HL-60/S4 treated with phorbol 12-myristate 13-acetate at 8.2 ng/mL for 4 days and 3 days (cell line): ENCODE data around the gene OR1C1.
"Not testable (repeated sequence)": the region's sequence is repeated elsewhere in the genome, so short reads cannot be mapped to it uniquely, and the experiment has no call there.

Source experiments
- in situ Hi-C: fragments of 300-500 bp; cut with MboI; formaldehyde crosslinking; loops from 2 replicates; pipeline ENCODE4 v1.15.0; 2022; ENCODE audit warnings: low sequenced_read_pairs

Gene OR1C1, protein sequence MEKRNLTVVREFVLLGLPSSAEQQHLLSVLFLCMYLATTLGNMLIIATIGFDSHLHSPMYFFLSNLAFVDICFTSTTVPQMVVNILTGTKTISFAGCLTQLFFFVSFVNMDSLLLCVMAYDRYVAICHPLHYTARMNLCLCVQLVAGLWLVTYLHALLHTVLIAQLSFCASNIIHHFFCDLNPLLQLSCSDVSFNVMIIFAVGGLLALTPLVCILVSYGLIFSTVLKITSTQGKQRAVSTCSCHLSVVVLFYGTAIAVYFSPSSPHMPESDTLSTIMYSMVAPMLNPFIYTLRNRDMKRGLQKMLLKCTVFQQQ

DNA sequence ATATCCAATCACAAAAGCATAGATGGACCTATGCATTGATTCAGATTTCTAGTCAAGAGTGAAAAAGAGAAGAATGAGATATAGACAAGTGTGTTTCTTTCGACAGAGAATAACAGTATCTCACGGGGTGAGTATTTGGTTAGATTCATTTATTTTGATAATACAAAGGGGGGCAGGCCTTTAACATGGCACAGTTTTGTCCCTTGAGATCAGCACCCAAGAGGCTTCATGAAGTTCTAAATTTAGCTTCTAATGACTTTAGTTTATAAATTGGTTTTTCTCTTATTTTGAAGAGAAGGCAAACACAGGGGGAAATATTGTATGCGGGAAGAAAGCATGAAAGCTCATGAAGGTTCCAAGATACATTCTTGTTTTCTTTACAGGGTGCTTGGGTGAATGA, at the start of gene OR1C1:
Gene OR1C1 (minus strand): TSS at position 101 of the 400 bp plus-strand sequence. CDS start 2,150 bp downstream, outside the sequence.
- in situ Hi-C loops, result no loop called here

- in situ Hi-C loops, result no loop called here
Observed at GRCh38 chr1:247797518-247797917, 37.2 kb upstream of the OR1C1 start.

DNA sequence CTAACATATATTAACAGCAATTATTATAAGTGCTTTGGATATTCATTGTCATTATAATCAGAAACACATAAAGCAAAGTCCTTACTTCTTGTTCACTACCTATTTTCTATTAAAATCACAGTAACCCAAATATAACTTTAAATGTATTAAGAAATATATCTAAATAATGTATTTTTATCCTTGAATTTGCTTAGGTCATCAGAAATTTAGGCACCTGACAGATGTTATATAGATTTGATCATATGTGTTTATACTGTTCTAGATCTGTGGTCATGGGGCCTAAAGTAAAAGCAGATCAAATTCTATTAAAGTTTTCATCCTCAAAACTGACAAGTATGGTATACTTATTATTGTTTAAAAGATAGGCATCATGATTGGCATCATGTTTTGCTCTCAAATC, 9.2 kb upstream of the OR1C1 start:
- in situ Hi-C loops, result no loop called here

GRCh38 chr1:247754311-247754710, 6.0 kb downstream of the OR1C1 start:
- in situ Hi-C loops, result not testable (repeated sequence)

GRCh38 chr1:247749870-247750269, 10.5 kb downstream of the OR1C1 start:
- in situ Hi-C loops, result no loop called here

DNA sequence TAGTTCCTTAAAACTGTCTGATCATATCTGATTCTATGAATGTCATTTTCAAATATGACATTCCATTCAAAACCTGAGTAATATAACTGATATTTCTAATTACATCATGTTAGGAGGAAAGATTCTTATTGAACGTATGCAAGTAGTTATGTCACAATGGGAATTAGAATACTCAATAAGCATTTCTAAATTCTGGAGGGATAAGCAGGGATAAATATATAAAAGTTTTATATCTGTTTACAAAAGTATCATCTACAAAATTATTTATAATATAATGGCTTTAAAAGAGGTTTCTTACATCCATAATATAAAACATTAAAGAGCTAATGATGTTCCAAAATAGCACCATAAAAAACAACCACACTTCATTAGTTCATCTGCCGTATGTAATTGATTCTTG, 12.3 kb downstream of the OR1C1 start, which contains the start of gene OR14A2:
Gene OR14A2 (minus strand): TSS at position 101 of the 400 bp plus-strand sequence.
- in situ Hi-C loops, result no loop called here

- in situ Hi-C loops, result no loop called here
Observed at GRCh38 chr1:247747616-247748015, 12.7 kb downstream of the OR1C1 start.

DNA sequence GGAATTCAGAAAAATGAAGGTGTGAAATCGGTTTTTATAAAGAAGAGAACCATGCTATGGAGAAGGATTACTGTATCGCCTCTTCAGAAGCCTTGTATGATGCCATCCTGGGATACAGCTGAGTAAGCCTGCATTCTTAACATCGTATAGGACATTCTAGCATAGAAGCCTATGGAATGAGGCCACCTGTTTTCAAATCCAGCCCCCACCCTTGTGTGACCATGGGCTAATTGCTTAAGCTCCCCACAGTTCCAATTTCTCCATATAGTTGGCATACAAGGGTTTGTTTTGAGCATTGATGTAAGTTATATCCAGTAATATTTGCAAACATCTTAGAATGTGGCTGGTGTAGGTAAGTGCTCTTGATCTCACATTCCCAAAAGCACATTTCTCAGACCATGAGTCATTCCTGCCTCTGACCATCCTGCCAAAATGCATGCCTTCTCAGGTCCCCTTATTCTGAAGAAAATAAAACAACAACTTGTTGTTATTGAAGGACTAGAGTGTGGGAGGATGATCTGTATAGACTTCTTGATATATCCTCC, 13.9 kb downstream of the OR1C1 start:
- in situ Hi-C loops, result no loop called here

DNA sequence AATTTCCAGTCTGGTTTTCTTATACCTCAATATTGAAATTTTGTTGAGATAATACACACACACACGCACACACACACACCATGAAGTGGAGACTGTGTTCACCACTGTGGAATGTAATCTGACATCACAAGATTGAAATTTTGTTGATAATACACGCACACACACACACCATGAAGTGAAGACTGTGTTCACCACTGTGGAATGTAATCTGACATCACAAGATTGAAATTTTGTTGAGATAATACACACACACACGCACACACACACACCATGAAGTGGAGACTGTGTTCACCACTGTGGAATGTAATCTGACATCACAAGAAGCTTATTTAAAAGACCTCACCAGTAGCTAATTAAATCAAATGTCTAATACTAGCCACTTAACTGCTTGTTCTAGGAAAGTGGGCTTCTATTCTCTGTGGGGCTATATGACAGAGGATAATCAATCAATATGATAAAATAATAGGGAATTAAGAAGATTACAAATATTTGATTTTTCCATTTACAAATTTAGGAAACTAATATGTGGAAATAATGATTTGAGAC, 18.1 kb downstream of the OR1C1 start:
- in situ Hi-C loops, result not testable (repeated sequence)

- in situ Hi-C loops, result no loop called here
Observed at GRCh38 chr1:247741756-247742155, 18.6 kb downstream of the OR1C1 start.

GRCh38 chr1:247740721-247741120, 19.6 kb downstream of the OR1C1 start:
- in situ Hi-C loops, result no loop called here

- in situ Hi-C loops, result no loop called here
Observed at GRCh38 chr1:247738315-247738714, 22.0 kb downstream of the OR1C1 start, which contains the start of gene OR14K1. Gene OR14K1, plus strand, starts transcription at chr1:247738615. Its CDS starts 0 bp downstream, at chr1:247738615.

DNA sequence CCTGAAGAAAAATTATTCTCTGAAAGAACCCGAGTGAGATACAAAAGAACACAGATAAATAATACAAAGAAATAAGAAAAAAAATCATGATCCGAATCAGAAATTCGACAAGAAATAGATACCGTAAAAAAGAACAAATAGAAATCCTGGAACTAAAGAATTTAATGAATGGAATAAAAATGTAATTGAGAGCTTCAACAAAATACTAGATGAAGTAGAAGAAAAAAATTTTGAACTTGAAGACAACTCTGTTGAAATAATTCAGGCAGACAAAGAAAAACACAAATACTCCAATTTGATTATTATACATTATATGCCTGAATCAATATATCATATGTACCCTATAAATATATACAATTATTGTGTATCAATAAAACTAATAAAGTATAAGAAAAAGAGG, 39.1 kb downstream of the OR1C1 start:
- in situ Hi-C loops, result no loop called here

- in situ Hi-C loops, result no loop called here
Observed at GRCh38 chr1:247716546-247716945, 43.8 kb downstream of the OR1C1 start, which contains the start of gene OR6F1. Gene OR6F1, minus strand, starts transcription at chr1:247716646. Its CDS starts 3,891 bp downstream, at chr1:247712755.

DNA sequence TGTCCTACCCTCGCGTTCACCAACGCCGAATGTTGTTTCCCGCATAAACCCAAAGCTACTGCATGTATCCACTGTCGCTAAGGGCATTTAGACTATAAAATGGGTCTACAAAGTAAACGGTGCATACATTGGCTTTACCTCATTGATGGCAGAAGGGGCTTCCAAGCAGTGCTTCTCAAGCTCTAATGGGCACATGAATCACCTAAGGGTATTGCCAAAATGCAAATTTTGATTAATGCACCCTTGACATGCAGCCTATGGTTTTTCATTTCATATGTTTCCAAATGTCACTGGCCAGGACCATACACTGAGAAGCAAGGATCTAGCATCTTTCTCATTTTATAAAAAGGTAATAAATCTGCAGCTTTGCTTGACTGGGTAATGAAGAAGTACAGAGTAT, 46.6 kb downstream of the OR1C1 start:
- in situ Hi-C loops, result no loop called here

DNA sequence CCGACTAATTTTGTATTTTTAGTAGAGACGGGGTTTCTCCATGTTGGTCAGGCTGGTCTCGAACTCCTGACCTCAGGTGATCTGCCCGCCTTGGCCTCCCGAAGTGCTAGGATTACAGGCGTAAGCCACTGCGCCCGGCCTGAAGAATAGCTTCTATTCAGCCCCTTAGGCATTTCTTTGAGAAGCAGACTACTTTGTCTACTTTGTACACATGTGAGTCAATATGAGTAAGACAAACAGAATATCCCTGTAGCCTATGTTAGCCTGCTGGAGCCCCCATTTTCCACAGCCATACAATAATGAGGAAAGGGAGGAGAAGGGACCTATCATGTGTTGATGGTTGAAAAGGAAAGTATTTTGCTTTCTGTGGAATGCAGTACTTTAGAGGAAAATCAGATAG, 49.7 kb downstream of the OR1C1 start:
- in situ Hi-C loops, result not testable (repeated sequence)
